Pancreas (tissue), 10 donors: ENCODE data around the gene CACNG3. TPM values are rescaled to one million over a fixed set of nuclear protein-coding genes. Genes with fewer than 3 reads are reported as not detected.

Source experiments
- ATAC-seq, 4 donors: fragments of 200-7000 bp; cut with Tn5 transposase; one replicate each; pipeline versions ENCODE4 v1.8.0 to v1.9.1; 2020; ENCODE audit warnings: mild to moderate bottlenecking in 4 of 4, moderate library complexity in 4 of 4
- DNase-seq, 6 donors: peaks; one replicate each; pipeline ENCODE4 v3.0.0-alpha.2; 2020
- FAIRE-seq: peaks from 2 replicates; lab custom pipeline; 2012; peaks lifted over from hg19 to GRCh38; lab: Jason Lieb, UNC
- H3K27ac ChIP-seq, 4 donors: fragments of 200-600 bp; sonication (generic); 1 replicate in 3 of 4; 2 replicates in 1 of 4; pipeline versions ENCODE4 v1.5.0 to v1.8.0; 2020
- H3K27me3 ChIP-seq, 4 donors: fragments of 200-600 bp; one replicate each; pipeline ENCODE4 v1.8.0; 2021
- H3K36me3 ChIP-seq, 3 donors: fragments of 200-600 bp; sonication (generic) in 1 of 3; one replicate each; pipeline versions ENCODE4 v1.5.0 to v1.8.0; 2020 to 2021
- H3K4me1 ChIP-seq, 3 donors: fragments of 200-600 bp; one replicate each; pipeline ENCODE4 v1.8.0; 2021
- H3K4me3 ChIP-seq, 4 donors: fragments of 200-600 bp; sonication (generic) in 2 of 4; one replicate each; pipeline versions ENCODE4 v1.5.0 to v1.8.0; 2020 to 2021
- H3K9me3 ChIP-seq, 4 donors: fragments of 200-600 bp; one replicate each; pipeline ENCODE4 v1.8.0; 2021
- CTCF ChIP-seq, 4 donors: fragments of 200-600 bp; sonication (generic) in 3 of 4; IDR thresholded peaks; one replicate each; pipeline versions ENCODE4 v1.5.0 to v1.8.0; 2021; ENCODE audit warnings: antibody characterized with exemption in 4 of 4
- WGBS, 2 donors: extraction: QIAGEN DNeasy Blood & Tissue Kit; methylation state at CpG; one replicate each; pipeline ENCODE4 v1.1.7; 2013; 5-methylcytosine and 5-hydroxymethylcytosine counted together
- intact Hi-C, 3 donors: fragments of 100-400 bp; cut with DNase I; formaldehyde crosslinking; loops; one replicate each; pipeline versions ENCODE4 v1.11.1 to v1.14.2; 2022
- polyA plus RNA-seq, 2 donors: library from polyadenylated mRNA; stranded (reverse); fragments of 200-250 nt; gene quantifications; one replicate each; pipeline ENCODE4 v1.2.3, GENCODE V29; 2013
- total RNA-seq, 6 donors: library from RNA; stranded (reverse); fragmentation: NEBNext Ultra II Directional in 4 of 6; extraction: Animal tissue kit (Norgen Biotek cat#: 25700) in 4 of 6; gene quantifications; one replicate each; pipeline versions ENCODE4 v1.2.1 to v1.2.4, GENCODE V29; 2021 to 2023
- donor health status: healthy with polysubstance abuse.
- donor health status: DM: no; HTN: no; CAD: no; lungs with moderate emphysema.
- donor health status: DM: no; HTN: no; CAD: no.
- donor health status: control.
- donor health status: control.
- donor health status: Bipolar disorder and iron deficiency.
- donor health status: DM: yes; HTN: yes; CAD: no.
- donor health status: DM: no; HTN: no; CAD: no.
- donor health status: DM: no; HTN: no; CAD: no.
- donor health status: DM: yes; HTN: yes; CAD: no.

Gene CACNG3
- total and polyA plus RNA-seq, 8 donors, result not detected

- TF ChIP-seq CTCF (IDR thresholded peaks at IDR 0.05), result no peak
- no peak for FAIRE-seq
- H3K4me3 ChIP-seq, result no peak overlapping the region
- H3K27me3 ChIP-seq, result peaks cover 0 to 4% (median 0%) of the 10 kb centered on the region in 4 donors
- no peaks in the 10 kb centered on the region for H3K9me3 ChIP-seq
- no peak overlapping the region for H3K27ac ChIP-seq
- WGBS, 2 donors, result 33 to 59% methylated on average over 4 of the region's 4 CpGs
- DNase-seq, result no peak
- H3K4me1 ChIP-seq, result no peaks in the 10 kb centered on the region
- no peaks in the 10 kb centered on the region for H3K36me3 ChIP-seq
- intact Hi-C loops, result no loop called here
- no peak for ATAC-seq
These were observed 152.9 kb downstream of the CACNG3 start for GRCh38 chr16:24409045-24409444.
